GM19035 (cell line): Measurements from ENCODE around the gene TPMT.
"Not testable (repeated sequence)": the region's sequence is repeated elsewhere in the genome, so short reads cannot be mapped to it uniquely, and the experiment has no call there.

Experiments used
- ATAC-seq: cut with Tn5 transposase; IDR thresholded peaks from one replicate; pipeline ENCODE4 v1.9.1; 2021; ENCODE audit not compliant: unreplicated experiment

TPMT gene

DNA sequence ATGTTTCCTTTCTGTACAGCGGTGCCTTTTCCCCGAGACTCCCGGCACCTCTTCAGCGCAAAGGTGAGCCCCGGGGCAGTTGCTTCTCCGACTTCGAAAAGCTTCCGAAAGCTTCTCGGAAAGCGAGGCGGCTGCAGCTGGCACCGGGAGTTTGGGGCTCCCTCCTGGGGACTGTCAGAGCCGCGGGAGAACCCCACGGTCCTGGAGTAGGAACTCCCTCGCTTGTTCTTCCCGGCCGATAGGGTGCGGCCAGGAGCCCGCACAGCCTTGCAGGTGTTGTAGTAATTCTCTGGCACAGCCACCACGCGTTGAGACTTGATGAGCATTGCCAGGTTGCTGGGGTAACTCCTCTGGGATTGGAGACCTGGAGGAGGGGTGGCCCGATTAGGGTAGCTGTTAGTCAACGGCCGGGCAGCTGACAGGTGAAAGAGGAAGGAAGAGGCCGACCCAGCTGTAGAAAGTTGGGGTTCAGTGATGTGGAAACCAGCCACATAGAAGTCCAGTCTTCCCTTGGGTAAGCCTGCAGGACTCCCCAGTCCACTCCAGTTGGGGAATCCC, 1.1 kb upstream of the TPMT start:
- peak; percentile 24 for ATAC-seq

GRCh38 chr6:18155150-18155863, 430 bp upstream of the TPMT start, which contains the start of gene KDM1B:
Gene KDM1B (plus strand): TSS chr6:18155422. CDS start chr6:18159896, 4,474 bp downstream.
- peak; percentile 91 for ATAC-seq

DNA sequence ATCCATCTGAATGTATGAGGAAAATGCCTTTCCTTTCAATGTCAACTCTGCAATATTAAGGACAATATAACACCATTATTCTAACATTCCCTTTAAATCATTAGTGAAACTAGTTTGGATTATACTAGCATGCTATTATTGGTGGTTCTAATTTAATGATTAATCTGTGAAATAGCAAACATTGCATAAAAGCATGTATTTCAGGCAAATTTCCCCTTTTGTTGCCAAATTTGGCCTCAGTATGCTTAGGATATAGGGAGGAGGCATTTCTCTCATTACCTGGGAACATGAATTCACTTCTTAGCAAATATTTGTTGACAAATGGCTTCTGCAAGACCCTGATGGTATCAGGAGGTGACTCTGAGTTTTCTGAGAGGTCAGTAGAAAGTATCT, 1.6 kb downstream of the TPMT start:
- no peak for ATAC-seq

- ATAC-seq, result no peak
Observed at GRCh38 chr6:18151801-18152200, 3.1 kb downstream of the TPMT start.

GRCh38 chr6:18151391-18151790, 3.5 kb downstream of the TPMT start:
- ATAC-seq, result not testable (repeated sequence)

- ATAC-seq, result no peak
Observed at GRCh38 chr6:18148304-18149025, 6.4 kb downstream of the TPMT start.

DNA sequence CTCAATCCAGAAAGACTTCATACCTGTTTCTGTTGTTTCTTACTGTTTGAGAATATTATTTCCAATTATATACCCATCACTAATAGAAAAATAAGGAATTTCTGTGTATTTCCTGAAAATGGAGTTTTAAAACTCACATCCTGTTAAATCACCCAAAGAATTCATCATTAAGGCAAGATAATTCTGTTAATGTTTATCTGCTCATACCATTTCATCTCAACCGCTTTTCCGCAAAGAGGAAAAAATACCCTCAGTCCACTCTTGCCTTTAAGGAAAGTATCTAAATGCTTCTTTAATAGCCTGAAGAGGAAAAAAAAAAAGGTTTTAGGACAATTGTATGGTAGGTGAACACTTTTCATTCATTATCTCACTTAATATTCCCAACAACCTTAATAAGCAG, 7.3 kb downstream of the TPMT start:
- no peak for ATAC-seq

GRCh38 chr6:18147160-18147559, 7.7 kb downstream of the TPMT start:
- no peak for ATAC-seq

DNA sequence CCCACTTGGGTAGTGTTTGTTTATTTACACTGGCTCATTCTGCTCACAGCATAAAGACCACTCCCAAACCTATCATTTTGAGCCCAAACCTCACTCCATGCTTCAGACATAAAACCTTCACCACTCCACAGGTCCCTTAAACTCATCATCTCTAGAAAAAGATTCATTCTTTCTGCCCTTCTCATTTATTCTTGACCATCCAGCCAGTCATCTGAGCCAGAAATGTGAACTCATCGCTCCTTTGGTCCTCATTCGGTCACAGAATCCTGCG, 12.4 kb downstream of the TPMT start:
- ATAC-seq, result no peak

DNA sequence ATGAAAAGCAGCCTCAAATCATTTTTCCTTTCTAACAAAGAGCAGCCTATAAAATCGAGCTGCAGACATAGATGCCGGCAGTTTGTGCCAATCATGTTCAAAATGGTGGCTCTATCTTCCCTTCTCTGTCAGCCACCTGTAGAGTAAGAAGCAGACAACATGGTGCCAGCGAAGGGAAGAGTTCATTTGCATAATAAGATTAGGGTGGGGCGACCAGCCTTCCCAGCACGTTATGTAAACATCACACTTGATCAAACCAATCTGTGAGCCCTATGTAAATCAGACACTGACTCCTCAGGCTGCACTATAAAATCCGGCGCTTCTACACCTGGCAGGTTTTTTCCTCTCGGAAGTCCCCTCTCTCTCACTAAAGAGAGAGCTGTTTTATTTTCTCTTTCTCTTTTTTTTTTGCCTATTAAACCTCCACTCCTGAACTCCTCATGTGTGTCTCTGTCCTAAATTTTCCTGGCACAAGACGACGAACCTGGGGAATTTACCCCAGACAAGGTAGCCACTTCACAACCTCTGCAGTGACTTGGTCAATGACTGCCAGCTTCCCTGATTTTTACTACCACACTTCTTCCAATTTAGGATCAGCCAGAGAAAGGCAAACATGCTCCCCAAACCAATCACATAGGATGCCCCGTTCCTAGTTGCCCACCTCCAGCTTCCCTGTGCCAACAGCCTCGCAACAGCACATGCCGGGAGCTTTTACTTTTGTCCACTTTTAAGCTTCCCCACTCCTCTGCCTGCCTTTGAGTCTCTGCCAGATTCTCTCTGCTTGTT, 12.9 kb downstream of the TPMT start:
- ATAC-seq, result no peak

DNA sequence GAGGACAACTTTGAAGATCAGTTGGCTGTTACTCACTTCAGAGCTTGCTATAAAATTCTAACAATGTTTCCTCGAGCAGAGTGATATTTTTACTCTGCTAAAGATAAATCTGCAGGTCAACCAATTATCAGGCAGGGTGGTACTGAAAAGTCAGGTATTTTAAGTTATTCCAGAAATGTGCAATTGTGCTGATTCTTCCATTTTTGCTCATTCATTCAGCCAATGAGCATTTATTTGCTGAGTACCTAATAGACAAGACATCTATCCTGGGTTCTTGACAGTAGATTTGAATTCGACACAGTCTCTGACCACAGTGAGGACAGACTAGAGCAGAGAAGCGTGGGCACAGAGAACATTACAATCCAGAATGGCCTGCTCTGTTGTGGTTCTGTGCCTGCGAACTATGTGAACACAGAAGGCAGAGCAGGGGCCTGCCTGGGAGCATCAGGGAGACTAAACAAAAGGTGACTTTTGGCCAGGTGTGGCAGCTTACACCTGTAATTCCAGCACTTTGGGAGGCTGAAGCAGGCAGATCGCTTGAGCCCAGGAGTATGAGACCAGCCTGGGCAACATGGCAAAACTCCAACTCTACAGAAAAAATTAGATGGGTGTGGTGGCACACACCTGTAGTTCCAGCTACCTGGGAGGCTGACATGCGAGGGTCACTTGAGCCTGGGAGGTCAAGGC, 14.8 kb downstream of the TPMT start:
- ATAC-seq, result no peak

DNA sequence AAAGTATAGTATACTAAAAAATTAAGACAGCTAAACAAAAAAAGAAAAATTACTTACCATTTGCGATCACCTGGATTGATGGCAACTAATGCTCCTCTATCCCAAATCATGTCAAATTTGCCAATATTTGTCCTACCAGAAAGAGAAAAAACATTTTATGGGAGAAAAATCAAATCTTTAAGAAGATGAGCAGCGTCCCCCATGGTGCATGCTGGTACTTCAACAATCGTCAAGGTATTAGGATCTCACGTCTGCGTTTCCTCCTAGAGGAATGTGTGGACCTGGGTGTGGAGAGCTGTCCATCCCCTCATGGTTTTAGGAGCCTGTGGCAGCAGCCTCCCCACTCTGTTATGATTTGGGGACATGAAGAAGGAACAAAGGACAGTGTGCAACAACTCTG, 16.0 kb downstream of the TPMT start:
- no peak for ATAC-seq

DNA sequence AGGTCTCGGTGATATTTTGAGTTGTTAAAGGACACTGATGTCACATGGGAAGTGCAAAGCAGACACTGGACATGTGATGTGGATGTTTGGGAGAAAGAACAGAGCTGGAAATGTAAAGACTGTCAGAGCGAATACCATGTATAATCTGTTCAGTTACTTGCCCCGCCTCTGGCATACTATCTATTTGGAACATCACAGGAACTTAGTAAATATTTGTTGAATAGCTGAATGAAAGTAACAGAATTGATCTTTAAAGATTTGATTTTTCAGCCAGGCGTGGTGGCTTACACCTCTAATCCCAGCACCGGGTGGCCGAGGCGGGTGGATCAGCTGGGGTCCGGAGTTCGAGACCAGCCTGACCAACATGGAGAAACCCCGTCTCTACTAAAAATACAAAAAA, 18.6 kb downstream of the TPMT start:
- ATAC-seq, result no peak

GRCh38 chr6:18135171-18135570, 19.7 kb downstream of the TPMT start:
- no peak for ATAC-seq

DNA sequence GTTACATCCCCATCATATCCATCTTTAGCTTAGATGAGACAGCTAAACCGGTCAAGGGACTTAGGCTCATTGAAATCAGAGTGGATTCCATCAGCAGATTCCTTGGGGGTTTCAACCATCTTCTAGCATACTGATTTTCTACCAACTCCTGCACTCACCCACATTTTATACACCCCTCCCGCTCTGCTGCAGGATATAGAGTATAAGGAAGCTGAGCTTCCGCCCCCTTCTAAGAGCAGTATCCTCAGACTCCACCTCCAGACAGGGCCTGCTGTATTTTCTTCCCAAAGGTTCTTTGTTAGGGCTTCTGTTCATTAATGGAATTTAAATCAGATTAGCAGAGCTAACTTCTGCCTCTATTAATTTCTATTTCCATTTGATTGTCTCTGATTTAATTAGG, 22.5 kb downstream of the TPMT start:
- ATAC-seq, result no peak

DNA sequence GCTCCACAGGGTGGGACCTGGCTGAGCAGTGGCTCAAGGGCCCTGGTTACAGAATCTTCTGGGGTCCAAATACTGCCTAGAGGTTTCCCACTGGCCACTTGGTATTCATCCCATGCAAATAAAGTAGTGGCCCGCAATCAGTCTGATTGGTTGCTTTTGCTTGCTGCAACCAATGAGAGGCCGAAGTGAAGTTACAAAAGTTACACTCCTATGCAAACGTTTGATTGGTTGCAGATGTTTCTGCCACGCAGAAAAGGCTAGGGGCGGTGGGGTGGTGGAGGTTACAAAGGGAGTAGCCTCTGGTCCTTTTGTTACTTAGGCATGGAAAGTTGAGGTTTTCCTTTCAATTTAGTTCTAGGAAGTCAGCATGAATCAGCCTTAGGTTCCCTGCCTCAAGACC, 28.8 kb downstream of the TPMT start:
- no peak for ATAC-seq

GRCh38 chr6:18122128-18123093, 32.5 kb downstream of the TPMT start, which contains the start of gene NHLRC1:
Gene NHLRC1 (minus strand): TSS chr6:18122677. CDS start chr6:18122606, 71 bp downstream.
- peak; percentile 92 for ATAC-seq

GRCh38 chr6:18121580-18122127, 33.2 kb downstream of the TPMT start:
- ATAC-seq, result peak; percentile 44

GRCh38 chr6:18119236-18119635, 35.6 kb downstream of the TPMT start:
- no peak for ATAC-seq

GRCh38 chr6:18118330-18118729, 36.5 kb downstream of the TPMT start:
- no peak for ATAC-seq
